ENCODE data around the gene ARL6IP4. TPM values are rescaled to one million over a fixed set of nuclear protein-coding genes. Genes with fewer than 3 reads are reported as not detected.

Gene ARL6IP4
- total and polyA plus RNA-seq, 11 donors = 123 to 325 (median 148) TPM

DNA sequence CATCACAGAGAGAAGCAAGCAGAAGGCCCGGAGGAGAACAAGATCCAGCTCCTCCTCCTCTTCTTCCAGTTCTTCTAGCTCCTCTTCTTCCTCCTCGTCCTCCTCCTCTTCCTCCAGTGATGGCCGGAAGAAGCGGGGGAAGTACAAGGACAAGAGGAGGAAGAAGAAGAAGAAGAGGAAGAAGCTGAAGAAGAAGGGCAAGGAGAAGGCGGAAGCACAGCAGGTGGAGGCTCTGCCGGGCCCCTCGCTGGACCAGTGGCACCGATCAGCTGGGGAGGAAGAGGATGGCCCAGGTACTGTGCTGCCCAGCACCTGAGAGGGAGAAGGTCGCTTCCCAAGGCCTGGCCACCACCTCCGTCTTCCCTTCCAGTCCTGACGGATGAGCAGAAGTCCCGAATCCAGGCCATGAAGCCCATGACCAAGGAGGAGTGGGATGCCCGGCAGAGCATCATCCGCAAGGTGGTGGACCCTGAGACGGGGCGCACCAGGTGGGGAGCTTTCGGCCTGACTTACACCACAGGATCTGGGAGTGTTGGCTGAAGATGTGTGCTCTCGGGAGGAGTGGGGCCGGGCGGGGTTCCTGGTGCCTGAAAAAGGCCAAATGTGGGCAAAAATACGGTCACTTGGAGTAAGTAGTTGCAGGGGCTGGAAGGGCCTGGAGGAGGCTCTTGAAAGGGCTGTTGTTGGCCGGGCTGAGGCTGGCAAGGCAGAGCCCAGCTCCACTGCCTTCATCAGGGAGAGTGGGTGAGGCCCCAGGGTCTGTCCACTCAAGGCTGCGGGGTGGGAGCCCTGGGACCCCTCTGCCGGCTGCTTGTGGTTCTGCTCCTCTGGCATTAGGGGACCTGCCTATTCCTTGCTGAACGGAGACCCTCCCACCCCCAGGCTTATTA lies 1.4 kb downstream of the ARL6IP4 start:
- Histone ChIP-seq H3K4me3 (peak overlapping the region; percentile 85 to 100 (median 98)), H3K36me3 (peaks cover 0 to 40% (median 25%) of the 10 kb centered on the region in 9 donors), H3K9me3 (no peaks in the 10 kb centered on the region), H3K27me3 (no peaks in the 10 kb centered on the region), H3K4me1 (peaks cover 10 to 68% (median 61%) of the 10 kb centered on the region in 12 donors), H3K27ac (peak overlapping the region in 10 of 12 donors; percentile 88 to 97 (median 94))
- intact Hi-C loops (cut with DNase I) = loop anchor here in 6 of 10 donors (5.0 to 10.0 kb wide), 6 partner anchors 165 to 255 kb away; partner anchors contain the start of genes MPHOSPH9 (in 3 of the 6), MTRFR (in 3 of the 6) and PITPNM2 (in 3 of the 6)
- WGBS, 4 donors = 64 to 70% (median 66%) methylated on average over 25 of the region's 25 CpGs
- no peak for TF ChIP-seq POLR2A (IDR thresholded peaks at IDR 0.05)
- TF ChIP-seq, protein P1, sequence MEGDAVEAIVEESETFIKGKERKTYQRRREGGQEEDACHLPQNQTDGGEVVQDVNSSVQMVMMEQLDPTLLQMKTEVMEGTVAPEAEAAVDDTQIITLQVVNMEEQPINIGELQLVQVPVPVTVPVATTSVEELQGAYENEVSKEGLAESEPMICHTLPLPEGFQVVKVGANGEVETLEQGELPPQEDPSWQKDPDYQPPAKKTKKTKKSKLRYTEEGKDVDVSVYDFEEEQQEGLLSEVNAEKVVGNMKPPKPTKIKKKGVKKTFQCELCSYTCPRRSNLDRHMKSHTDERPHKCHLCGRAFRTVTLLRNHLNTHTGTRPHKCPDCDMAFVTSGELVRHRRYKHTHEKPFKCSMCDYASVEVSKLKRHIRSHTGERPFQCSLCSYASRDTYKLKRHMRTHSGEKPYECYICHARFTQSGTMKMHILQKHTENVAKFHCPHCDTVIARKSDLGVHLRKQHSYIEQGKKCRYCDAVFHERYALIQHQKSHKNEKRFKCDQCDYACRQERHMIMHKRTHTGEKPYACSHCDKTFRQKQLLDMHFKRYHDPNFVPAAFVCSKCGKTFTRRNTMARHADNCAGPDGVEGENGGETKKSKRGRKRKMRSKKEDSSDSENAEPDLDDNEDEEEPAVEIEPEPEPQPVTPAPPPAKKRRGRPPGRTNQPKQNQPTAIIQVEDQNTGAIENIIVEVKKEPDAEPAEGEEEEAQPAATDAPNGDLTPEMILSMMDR (IDR thresholded peaks at IDR 0.05) = no peak
- DNase-seq (peak in 3 of 5 donors; percentile 9 to 62 (median 22)), ATAC-seq (no peak)

DNA sequence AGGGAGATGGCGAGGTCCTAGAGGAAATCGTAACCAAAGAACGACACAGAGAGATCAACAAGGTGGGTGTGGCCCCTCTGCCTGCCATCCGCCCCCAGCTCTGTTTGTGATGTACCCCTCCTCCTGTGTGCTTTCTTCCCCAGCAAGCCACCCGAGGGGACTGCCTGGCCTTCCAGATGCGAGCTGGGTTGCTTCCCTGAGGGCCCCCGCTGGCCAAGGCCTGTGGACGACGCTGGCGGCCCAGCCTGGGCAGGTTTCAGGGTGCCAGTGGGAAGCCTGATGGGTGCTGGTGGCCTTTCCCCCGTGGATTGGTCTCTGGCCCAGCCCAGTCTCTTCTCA lies 2.0 kb downstream of the ARL6IP4 start:
- Histone ChIP-seq H3K4me1 (peaks cover 10 to 63% (median 58%) of the 10 kb centered on the region in 12 donors), H3K27ac (peak overlapping the region in 3 of 12 donors; percentile 9 to 39 (median 13)), H3K27me3 (no peaks in the 10 kb centered on the region), H3K9me3 (no peaks in the 10 kb centered on the region), H3K4me3 (peak overlapping the region in 4 of 12 donors; percentile 3 to 100 (median 98)), H3K36me3 (peaks cover 0 to 43% (median 30%) of the 10 kb centered on the region in 9 donors)
- WGBS, 4 donors = 58 to 74% (median 71%) methylated on average over 4 to 11 of the region's 11 CpGs
- no peak for TF ChIP-seq POLR2A (IDR thresholded peaks at IDR 0.05)
- TF ChIP-seq, protein P1 (IDR thresholded peaks at IDR 0.05) = no peak
- intact Hi-C loops (cut with DNase I) = loop anchor here in 6 of 10 donors (5.0 to 10.0 kb wide), 6 partner anchors 165 to 255 kb away; partner anchors contain the start of genes MPHOSPH9 (in 3 of the 6), MTRFR (in 3 of the 6) and PITPNM2 (in 3 of the 6)
- no peak for ATAC-seq
- DNase-seq = peak in 2 of 5 donors; percentile 5 to 53

DNA sequence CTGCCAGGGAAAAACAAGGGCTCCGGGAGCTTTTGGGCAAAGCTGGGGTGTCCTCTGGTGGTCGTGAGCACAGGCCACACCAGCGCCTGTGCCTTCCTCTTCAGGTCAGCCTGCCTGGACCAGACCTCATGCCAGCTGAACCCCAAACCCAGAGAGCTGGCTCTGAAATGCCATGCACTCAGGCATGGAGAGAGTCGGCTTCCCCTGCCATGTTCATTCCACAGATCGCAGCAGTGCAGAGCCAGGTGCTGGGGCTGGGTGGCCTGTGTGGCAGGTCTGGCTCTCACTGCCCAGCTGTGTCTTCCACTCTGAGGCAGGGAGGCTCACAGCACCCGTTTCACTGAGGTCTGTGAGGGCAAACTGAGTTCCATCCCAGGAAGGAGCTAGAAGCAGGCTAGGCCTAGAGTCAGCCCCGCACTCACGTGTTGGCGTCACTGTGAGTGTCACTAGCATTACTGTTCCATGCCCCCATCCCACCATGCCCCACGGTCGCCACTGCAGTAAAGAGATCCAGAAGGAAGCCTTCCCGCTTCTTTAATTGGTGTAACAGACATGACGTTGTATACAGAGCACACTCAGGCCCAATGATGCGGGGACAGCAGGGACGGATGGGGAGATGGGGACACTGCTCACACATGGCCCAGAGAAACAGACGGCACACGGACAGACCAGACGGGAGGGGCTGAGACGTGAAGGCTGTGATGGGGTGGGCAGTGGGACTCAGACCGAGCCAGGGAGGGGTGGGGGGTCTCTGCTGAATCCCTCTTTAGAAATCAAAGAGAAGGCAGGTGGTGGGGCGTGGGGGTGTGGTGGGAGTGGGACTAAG lies 2.7 kb downstream of the ARL6IP4 start:
- intact Hi-C loops (cut with DNase I) = loop anchor here in 6 of 10 donors (5.0 to 10.0 kb wide), 6 partner anchors 164 to 254 kb away; partner anchors contain the start of genes MPHOSPH9 (in 3 of the 6), MTRFR (in 3 of the 6) and PITPNM2 (in 3 of the 6)
- H3K36me3 ChIP-seq = peaks cover 0 to 46% (median 38%) of the 10 kb centered on the region in 9 donors

More for the DNA sequence above, 2.7 kb downstream of the ARL6IP4 start:
- TF ChIP-seq, protein P1 (IDR thresholded peaks at IDR 0.05) = no peak
- TF ChIP-seq POLR2A (IDR thresholded peaks at IDR 0.05) = no peak
- no peaks in the 10 kb centered on the region for H3K27me3 ChIP-seq
- peak overlapping the region in 10 of 12 donors; percentile 39 to 88 (median 71) for H3K27ac ChIP-seq
- peaks cover 10 to 62% (median 56%) of the 10 kb centered on the region in 12 donors for H3K4me1 ChIP-seq
- ATAC-seq (no peak), DNase-seq (peak in 2 of 5 donors; percentile 10 to 54)
- no peaks in the 10 kb centered on the region for H3K9me3 ChIP-seq
- 68 to 75% (median 70%) methylated on average over 19 to 21 of the region's 21 CpGs for WGBS, 4 donors
- no peak overlapping the region for H3K4me3 ChIP-seq
